ENCODE data around the gene DSEL.

Gene DSEL

DNA sequence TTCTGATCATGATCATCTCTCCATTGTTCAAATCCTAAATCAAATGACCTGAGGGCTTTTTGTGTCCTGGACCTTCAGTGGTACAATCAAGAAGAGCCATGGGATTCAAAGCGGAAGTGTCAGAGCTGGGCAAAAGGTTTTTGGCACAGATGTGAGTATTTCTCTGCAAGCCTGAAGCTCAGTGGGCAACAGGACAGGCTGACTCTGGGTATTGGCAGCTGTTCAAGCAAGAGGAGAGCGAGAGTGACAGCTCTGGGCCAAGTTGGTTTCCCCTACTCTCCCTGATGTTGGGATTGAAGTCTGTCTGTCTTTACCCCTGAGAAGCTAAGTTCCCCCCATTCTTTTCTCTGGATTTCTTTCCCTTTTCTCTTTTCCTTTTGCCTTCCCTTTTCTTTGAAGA, 33.3 kb downstream of the DSEL start:
- Mint-ChIP-seq H3K9me3 (no peaks in the 10 kb centered on the region), H3K27ac (no peak overlapping the region), H3K36me3 (ENCODE audit: low read depth) (no peaks in the 10 kb centered on the region), H3K27me3 (ENCODE audit: low read depth) (no peaks in the 10 kb centered on the region), H3K4me3 (no peak overlapping the region), H3K4me1 (ENCODE audit: low read depth) (no peaks in the 10 kb centered on the region)
- DNase-seq (ENCODE audit: low spot score): no peak

DNA sequence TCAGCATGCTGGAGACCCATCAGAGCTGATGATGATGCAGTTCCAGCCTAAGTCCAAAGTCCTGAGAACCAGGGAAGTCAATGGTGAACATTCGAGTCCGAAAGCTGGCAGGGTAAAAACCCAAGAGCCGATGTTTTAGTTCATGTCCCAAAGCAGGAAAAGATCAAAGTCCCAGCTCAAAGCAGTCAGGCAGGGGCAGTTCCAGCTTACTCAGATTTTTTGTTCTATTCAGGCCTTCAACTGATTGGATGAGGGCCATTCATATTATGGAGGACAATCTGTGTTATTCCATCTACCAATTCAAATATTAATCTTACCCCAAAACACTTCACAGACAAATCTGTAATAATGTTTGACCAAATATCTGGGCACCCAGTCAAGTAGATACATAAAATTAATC, 38.3 kb downstream of the DSEL start:
- Mint-ChIP-seq H3K27ac (no peak overlapping the region), H3K4me3 (no peak overlapping the region), H3K27me3 (ENCODE audit: low read depth) (no peaks in the 10 kb centered on the region), H3K4me1 (ENCODE audit: low read depth) (no peaks in the 10 kb centered on the region), H3K36me3 (ENCODE audit: low read depth) (no peaks in the 10 kb centered on the region), H3K9me3 (no peaks in the 10 kb centered on the region)
- DNase-seq (ENCODE audit: low spot score): no peak

DNA sequence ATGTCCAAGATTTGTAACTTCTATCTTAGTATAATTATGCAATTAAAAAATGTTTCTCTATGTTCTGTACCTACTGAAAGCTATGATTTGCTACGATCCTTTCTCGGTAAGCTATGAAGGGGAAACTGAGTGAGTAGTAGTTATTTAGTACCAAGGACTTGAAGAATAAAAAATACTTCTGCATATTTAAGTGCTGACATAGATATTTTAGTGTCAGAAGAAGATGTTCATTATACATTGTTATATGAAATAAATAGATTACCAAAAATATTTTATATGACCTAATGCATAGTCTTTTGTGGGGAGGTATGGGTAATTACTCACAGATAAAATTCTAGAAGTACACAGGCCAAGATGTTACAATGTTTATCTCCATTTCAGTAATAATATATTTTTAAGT, 39.0 kb downstream of the DSEL start:
- no peak overlapping the region for H3K27ac Mint-ChIP-seq
- no peak for DNase-seq (ENCODE audit: low spot score)
- no peaks in the 10 kb centered on the region for H3K4me1 Mint-ChIP-seq (ENCODE audit: low read depth)
- H3K4me3 Mint-ChIP-seq: no peak overlapping the region
- H3K36me3 Mint-ChIP-seq (ENCODE audit: low read depth): no peaks in the 10 kb centered on the region
- no peaks in the 10 kb centered on the region for H3K9me3 Mint-ChIP-seq
- no peaks in the 10 kb centered on the region for H3K27me3 Mint-ChIP-seq (ENCODE audit: low read depth)

DNA sequence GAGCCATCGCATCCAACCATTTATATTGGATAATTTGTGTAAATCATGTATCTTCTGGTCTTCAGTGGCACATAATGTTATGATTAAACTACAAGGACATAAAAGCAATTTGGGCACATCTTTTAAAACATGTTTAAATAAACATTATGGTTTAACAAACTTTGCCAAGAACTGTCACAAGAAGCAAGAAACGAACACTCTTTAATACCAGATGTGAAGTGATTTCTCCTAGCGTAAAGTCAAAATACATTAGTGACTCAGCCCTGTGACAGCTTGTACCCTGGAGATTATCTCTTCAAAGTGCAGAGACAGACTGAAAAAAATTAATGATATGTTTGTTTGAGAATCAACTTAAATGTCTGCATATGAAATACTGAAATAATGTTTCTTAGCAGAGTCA, 39.9 kb downstream of the DSEL start:
- no peak overlapping the region for H3K4me3 Mint-ChIP-seq
- DNase-seq (ENCODE audit: low spot score): no peak
- no peaks in the 10 kb centered on the region for H3K9me3 Mint-ChIP-seq
- no peak overlapping the region for H3K27ac Mint-ChIP-seq
- H3K27me3 Mint-ChIP-seq (ENCODE audit: low read depth): no peaks in the 10 kb centered on the region
- no peaks in the 10 kb centered on the region for H3K36me3 Mint-ChIP-seq (ENCODE audit: low read depth)
- no peaks in the 10 kb centered on the region for H3K4me1 Mint-ChIP-seq (ENCODE audit: low read depth)

DNA sequence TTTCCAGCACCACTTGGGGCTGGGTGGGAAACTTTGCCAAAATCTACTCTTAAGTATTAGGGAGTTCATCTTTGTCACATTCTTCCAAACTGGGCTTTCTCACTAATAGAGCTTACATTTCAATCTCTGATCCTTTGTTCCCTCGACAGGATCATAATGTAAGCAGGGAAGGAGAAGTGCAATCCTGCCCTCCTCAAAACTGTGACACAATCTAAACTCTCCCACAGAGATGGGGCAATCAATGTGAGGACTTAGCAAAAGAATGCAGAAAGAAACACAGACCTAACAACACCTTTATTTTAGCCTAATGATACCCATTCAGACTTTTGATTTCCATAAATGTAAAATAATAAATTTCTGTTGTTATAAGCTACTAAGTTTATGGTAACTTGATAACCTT, 40.8 kb downstream of the DSEL start:
- no peak overlapping the region for H3K4me3 Mint-ChIP-seq
- H3K9me3 Mint-ChIP-seq: no peaks in the 10 kb centered on the region
- no peaks in the 10 kb centered on the region for H3K27me3 Mint-ChIP-seq (ENCODE audit: low read depth)
- no peak overlapping the region for H3K27ac Mint-ChIP-seq
- H3K36me3 Mint-ChIP-seq (ENCODE audit: low read depth): no peaks in the 10 kb centered on the region
- no peaks in the 10 kb centered on the region for H3K4me1 Mint-ChIP-seq (ENCODE audit: low read depth)
- DNase-seq (ENCODE audit: low spot score): no peak

DNA sequence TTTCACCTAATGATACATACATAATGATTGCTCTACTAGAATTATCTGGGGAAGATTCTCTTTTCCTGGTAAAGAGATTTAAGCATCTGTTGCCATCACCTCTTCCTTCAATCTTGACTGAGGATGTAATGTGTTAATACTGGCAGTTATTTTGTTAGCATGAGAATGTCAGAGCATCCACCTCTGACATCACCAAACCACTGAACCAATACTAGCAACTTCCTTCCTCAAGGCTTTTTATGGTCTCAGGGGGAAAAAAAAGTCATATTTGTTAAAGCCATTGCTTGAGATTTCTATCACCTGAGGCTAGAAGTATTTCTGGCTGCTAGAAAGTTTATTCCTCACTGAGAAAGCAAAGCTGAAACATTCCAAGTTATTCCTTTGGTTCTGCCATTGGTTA, 48.5 kb downstream of the DSEL start:
- no peak for DNase-seq (ENCODE audit: low spot score)
- H3K36me3 Mint-ChIP-seq (ENCODE audit: low read depth): no peaks in the 10 kb centered on the region
- H3K4me1 Mint-ChIP-seq (ENCODE audit: low read depth): no peaks in the 10 kb centered on the region
- H3K4me3 Mint-ChIP-seq: no peak overlapping the region
- no peaks in the 10 kb centered on the region for H3K27me3 Mint-ChIP-seq (ENCODE audit: low read depth)
- no peak overlapping the region for H3K27ac Mint-ChIP-seq
- no peaks in the 10 kb centered on the region for H3K9me3 Mint-ChIP-seq

DNA sequence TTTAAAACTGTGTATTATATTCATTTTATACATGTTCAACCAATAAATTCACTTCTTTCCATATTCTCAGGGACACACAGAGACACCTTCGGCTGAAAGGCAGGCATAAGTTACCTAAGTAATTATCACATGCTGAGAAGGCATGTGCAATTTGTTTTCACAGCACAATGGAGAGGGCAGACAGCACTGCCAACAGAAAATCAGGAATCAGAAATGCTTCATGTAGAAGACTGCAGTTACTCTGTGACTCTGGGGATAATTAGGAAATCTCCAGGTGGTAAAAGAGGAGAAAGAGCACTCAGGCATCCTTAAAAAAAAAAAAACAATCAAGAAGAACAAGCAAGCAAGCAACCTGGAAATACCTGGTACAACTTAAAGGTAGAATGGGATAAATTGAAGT, 49.3 kb downstream of the DSEL start:
- no peak overlapping the region for H3K27ac Mint-ChIP-seq
- no peak for DNase-seq (ENCODE audit: low spot score)
- H3K9me3 Mint-ChIP-seq: no peaks in the 10 kb centered on the region
- H3K27me3 Mint-ChIP-seq (ENCODE audit: low read depth): no peaks in the 10 kb centered on the region
- H3K4me1 Mint-ChIP-seq (ENCODE audit: low read depth): no peaks in the 10 kb centered on the region
- no peaks in the 10 kb centered on the region for H3K36me3 Mint-ChIP-seq (ENCODE audit: low read depth)
- no peak overlapping the region for H3K4me3 Mint-ChIP-seq

DNA sequence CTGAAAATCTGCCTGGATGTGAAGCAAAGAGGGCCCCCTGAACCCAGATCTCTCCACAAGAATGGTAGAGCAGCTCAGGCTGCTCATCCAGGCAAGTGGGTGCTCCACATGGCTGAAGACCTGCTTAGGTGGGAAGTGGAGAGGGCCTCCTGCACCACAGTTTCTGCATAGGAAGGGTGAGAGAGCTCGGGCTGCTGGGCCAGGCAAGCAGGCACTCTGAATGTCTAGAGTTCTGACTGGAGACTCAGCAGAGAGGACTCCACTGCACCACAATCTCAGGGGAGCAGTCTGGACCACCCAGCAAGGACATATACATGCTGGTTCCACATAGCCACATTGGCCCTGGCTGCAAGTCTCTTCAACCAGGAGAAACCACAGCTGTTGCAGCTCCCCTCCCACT, 52.0 kb downstream of the DSEL start:
- Mint-ChIP-seq H3K27ac (no peak overlapping the region), H3K36me3 (ENCODE audit: low read depth) (no peaks in the 10 kb centered on the region), H3K4me3 (no peak overlapping the region), H3K4me1 (ENCODE audit: low read depth) (no peaks in the 10 kb centered on the region), H3K9me3 (no peaks in the 10 kb centered on the region), H3K27me3 (ENCODE audit: low read depth) (no peaks in the 10 kb centered on the region)
- DNase-seq (ENCODE audit: low spot score): no peak

DNA sequence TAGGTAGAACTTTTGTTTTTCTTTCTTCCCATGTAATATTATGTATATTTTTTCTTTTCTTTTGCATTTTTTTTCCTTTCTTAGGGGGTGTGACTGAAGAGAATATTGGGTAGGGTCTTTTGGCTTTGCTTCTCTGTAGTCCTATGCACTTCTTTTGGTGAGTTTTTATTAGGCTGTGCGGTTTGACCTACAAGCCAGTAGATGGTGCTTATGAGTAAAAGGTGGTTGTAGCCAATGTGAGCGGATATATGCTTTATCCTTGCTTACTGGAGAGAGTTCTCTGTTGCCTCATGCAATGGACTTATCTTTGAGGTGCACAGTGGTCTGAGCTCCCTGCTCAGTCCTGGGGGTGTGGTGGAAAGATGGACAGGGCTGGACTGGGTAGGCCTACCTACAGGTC, 52.7 kb downstream of the DSEL start:
- H3K36me3 Mint-ChIP-seq (ENCODE audit: low read depth): no peaks in the 10 kb centered on the region
- no peaks in the 10 kb centered on the region for H3K27me3 Mint-ChIP-seq (ENCODE audit: low read depth)
- no peaks in the 10 kb centered on the region for H3K9me3 Mint-ChIP-seq
- H3K4me3 Mint-ChIP-seq: no peak overlapping the region
- no peaks in the 10 kb centered on the region for H3K4me1 Mint-ChIP-seq (ENCODE audit: low read depth)
- H3K27ac Mint-ChIP-seq: no peak overlapping the region
- DNase-seq (ENCODE audit: low spot score): no peak

DNA sequence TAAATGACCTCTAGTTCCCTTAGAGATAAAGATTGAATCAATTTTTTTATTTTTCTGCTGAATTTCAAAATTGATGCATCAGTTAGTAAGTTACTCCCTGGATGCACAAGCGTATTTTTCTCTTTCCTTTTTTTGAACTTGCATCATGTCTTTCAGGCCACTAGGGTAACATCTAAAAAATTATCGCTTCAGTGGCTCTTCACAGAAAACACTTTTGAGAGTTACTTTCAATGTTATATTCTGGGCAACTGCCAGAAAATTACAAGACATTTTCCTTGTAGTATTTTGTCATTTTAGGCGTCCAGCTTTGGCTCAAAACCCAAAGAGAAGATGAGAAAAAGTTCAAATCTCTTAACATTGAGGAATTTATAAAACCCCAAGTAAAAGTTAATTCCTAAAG, 59.8 kb downstream of the DSEL start:
- no peak for DNase-seq (ENCODE audit: low spot score)
- Mint-ChIP-seq H3K9me3 (no peaks in the 10 kb centered on the region), H3K27ac (no peak overlapping the region), H3K36me3 (ENCODE audit: low read depth) (no peaks in the 10 kb centered on the region), H3K4me3 (no peak overlapping the region), H3K4me1 (ENCODE audit: low read depth) (no peaks in the 10 kb centered on the region), H3K27me3 (ENCODE audit: low read depth) (no peaks in the 10 kb centered on the region)

Data from T-helper 2 cell treated with Interferon-gamma antibody and Interleukin-4, amounts not matched to agents 5 μg/mL and 100 μg/mL, for 36 hours (primary cell).